H1 (cell line): ENCODE results near the gene PCDHB8. TPM values are rescaled to one million over a fixed set of nuclear protein-coding genes. Genes with fewer than 3 reads are reported as not detected.

Experiments
- CTCF ChIA-PET: fragments of 300-600 bp; sonication (Branson Sonifier 250); formaldehyde crosslinking; loops from one replicate; lab custom pipeline; 2021; ENCODE audit not compliant: partially characterized antibody; lab: Charles Lee
- POLR2A ChIA-PET: fragments of 300-600 bp; sonication (Branson Sonifier 250); formaldehyde crosslinking; loops from one replicate; lab custom pipeline; 2021; ENCODE audit warnings: inconsistent platforms; ENCODE audit not compliant: partially characterized antibody; lab: Charles Lee
- DNase-seq, 2 experiments: peaks; one replicate each; pipeline versions ENCODE4 v3.0.0 to v3.0.0-alpha.2; 2010 to 2022; ENCODE audit warnings: low spot score in 2 of 2, low read depth in 1 of 2, mixed read lengths in 1 of 2
- FAIRE-seq: peaks from 2 replicates; lab custom pipeline; 2011; peaks lifted over from hg19 to GRCh38; lab: Jason Lieb, UNC
- H2AFZ ChIP-seq: 2 replicates; pipeline ENCODE4 v1.8.1; 2012; ENCODE audit warnings: low read length, inconsistent platforms
- H2AK5ac ChIP-seq: 2 replicates; pipeline ENCODE4 v1.6.1; 2013; ENCODE audit warnings: low read depth, low read length
- H2BK120ac ChIP-seq: replicated peaks from 2 replicates; pipeline ENCODE3; 2013; ENCODE audit warnings: low read depth, low read length, inconsistent platforms
- H2BK12ac ChIP-seq: 2 replicates; pipeline ENCODE4 v1.6.1; 2013; ENCODE audit warnings: low read depth, low read length
- H2BK15ac ChIP-seq: 2 replicates; pipeline ENCODE4 v1.6.1; 2013; ENCODE audit warnings: low read length
- H2BK20ac ChIP-seq: 2 replicates; pipeline ENCODE4 v1.6.1; 2013; ENCODE audit warnings: low read length
- H2BK5ac ChIP-seq: 2 replicates; pipeline ENCODE4 v1.6.1; 2013; ENCODE audit warnings: low read depth, low read length
- H3K14ac ChIP-seq: 2 replicates; pipeline ENCODE4 v1.6.1; 2013; ENCODE audit warnings: inconsistent platforms; ENCODE audit not compliant: insufficient read length
- H3K18ac ChIP-seq: 2 replicates; pipeline ENCODE4 v1.6.1; 2013; ENCODE audit warnings: low read length; ENCODE audit errors: extremely low read depth
- H3K23ac ChIP-seq: 2 replicates; pipeline ENCODE4 v1.6.1; 2013; ENCODE audit warnings: inconsistent platforms; ENCODE audit not compliant: insufficient read length
- H3K23me2 ChIP-seq: 2 replicates; pipeline ENCODE4 v1.6.1; 2013; ENCODE audit warnings: low read depth, low read length
- H3K27ac ChIP-seq: 2 replicates; pipeline ENCODE4 v1.6.1; 2011; ENCODE audit warnings: low read depth, low read length, inconsistent platforms
- H3K27me3 ChIP-seq, 4 experiments: replicated peaks in 1 of 4; 1 replicate in 1 of 4; 2 replicates in 3 of 4; pipeline versions ENCODE4 v1.6.1 to v1.8.1; 2011 to 2013; ENCODE audit warnings: low read length in 3 of 4, mild to moderate bottlenecking in 3 of 4, inconsistent platforms in 2 of 4, mixed read lengths in 2 of 4, moderate library complexity in 1 of 4; ENCODE audit not compliant: control insufficient read depth in 3 of 4, insufficient read depth in 3 of 4; ENCODE audit errors: extremely low read depth in 1 of 4
- H3K36me3 ChIP-seq, 4 experiments: 2 replicates each; pipeline versions ENCODE4 v1.6.1 to v1.8.1; 2011 to 2013; ENCODE audit warnings: mild to moderate bottlenecking in 4 of 4, low read length in 3 of 4, moderate library complexity in 2 of 4, control low read depth in 1 of 4, inconsistent platforms in 1 of 4; ENCODE audit not compliant: insufficient read depth in 4 of 4, control insufficient read depth in 2 of 4
- H3K4ac ChIP-seq: replicated peaks from 2 replicates; pipeline ENCODE3; 2013; ENCODE audit warnings: low read length, low read depth, mixed read lengths, inconsistent platforms; ENCODE audit not compliant: insufficient read length
- H3K4me1 ChIP-seq, 4 experiments: replicated peaks in 1 of 4; 1 replicate in 1 of 4; 2 replicates in 3 of 4; pipeline versions ENCODE4 v1.6.1 to v1.8.1; 2011 to 2013; ENCODE audit warnings: low read length in 3 of 4, inconsistent platforms in 2 of 4, mixed read lengths in 1 of 4; ENCODE audit not compliant: insufficient read depth in 4 of 4, control insufficient read depth in 3 of 4
- H3K4me2 ChIP-seq, 2 experiments: 2 replicates each; pipeline versions ENCODE4 v1.6.1 to v1.8.1; 2011 to 2013; ENCODE audit warnings: low read depth in 2 of 2, low read length in 2 of 2, control low read depth in 1 of 2, inconsistent platforms in 1 of 2, mild to moderate bottlenecking in 1 of 2; ENCODE audit not compliant: insufficient read depth in 1 of 2
- H3K4me3 ChIP-seq, 4 experiments: fragments of 200-600, 300-600 bp in 1 of 4; sonication (generic), shearing (Covaris generic), sonication (Bioruptor Twin) in 1 of 4; 2 replicates each; pipeline versions ENCODE4 v1.5.1 to v1.8.1; 2011 to 2016; ENCODE audit warnings: low read length in 4 of 4, low read depth in 3 of 4, control low read depth in 2 of 4, inconsistent platforms in 2 of 4, mild to moderate bottlenecking in 2 of 4, mixed read lengths in 1 of 4, moderate library complexity in 1 of 4; ENCODE audit not compliant: insufficient read depth in 2 of 4; ENCODE audit errors: extremely low read depth in 1 of 4
- H3K56ac ChIP-seq: replicated peaks from 2 replicates; pipeline ENCODE3; 2013; ENCODE audit warnings: low read depth, mild to moderate bottlenecking, mixed read lengths, low read length, inconsistent platforms; ENCODE audit not compliant: insufficient read length
- H3K79me1 ChIP-seq: 2 replicates; pipeline ENCODE4 v1.6.1; 2013; ENCODE audit warnings: low read depth, low read length, control low read depth
- H3K79me2 ChIP-seq, 2 experiments: 2 replicates each; pipeline versions ENCODE4 v1.6.1 to v1.8.1; 2012 to 2013; ENCODE audit warnings: low read length in 2 of 2, mild to moderate bottlenecking in 2 of 2, inconsistent platforms in 1 of 2; ENCODE audit not compliant: insufficient read depth in 2 of 2, control insufficient read depth in 1 of 2
- H3K9ac ChIP-seq, 4 experiments: replicated peaks in 1 of 4; 1 replicate in 1 of 4; 2 replicates in 3 of 4; pipeline versions ENCODE4 v1.6.1 to v1.8.1; 2011 to 2013; ENCODE audit warnings: low read depth in 3 of 4, low read length in 3 of 4, control low read depth in 2 of 4, mild to moderate bottlenecking in 2 of 4, moderate library complexity in 2 of 4, inconsistent platforms in 1 of 4; ENCODE audit errors: extremely low read depth in 1 of 4
- H3K9me3 ChIP-seq, 2 experiments: 2 replicates each; pipeline versions ENCODE4 v1.6.1 to v1.8.1; 2012 to 2013; ENCODE audit warnings: mild to moderate bottlenecking in 2 of 2, moderate library complexity in 2 of 2, control low read depth in 1 of 2, inconsistent platforms in 1 of 2, low read depth in 1 of 2, low read length in 1 of 2, mixed read lengths in 1 of 2; ENCODE audit not compliant: insufficient read depth in 2 of 2
- H4K20me1 ChIP-seq, 2 experiments: replicated peaks in 1 of 2; 2 replicates each; pipeline versions ENCODE3 to v1.8.1; 2011 to 2013; ENCODE audit warnings: inconsistent platforms in 2 of 2, low read length in 2 of 2, mild to moderate bottlenecking in 1 of 2; ENCODE audit not compliant: insufficient read depth in 2 of 2, control insufficient read depth in 1 of 2
- H4K5ac ChIP-seq: 2 replicates; pipeline ENCODE4 v1.6.1; 2013; ENCODE audit warnings: low read length, low read depth, mixed read lengths, inconsistent platforms; ENCODE audit not compliant: insufficient read length
- H4K8ac ChIP-seq: 2 replicates; pipeline ENCODE4 v1.8.0; 2013; ENCODE audit warnings: mild to moderate bottlenecking, moderate library complexity, low read length, inconsistent platforms; ENCODE audit not compliant: insufficient read depth; ENCODE audit errors: extremely low read depth
- H4K91ac ChIP-seq: replicated peaks from 2 replicates; pipeline ENCODE3; 2013; ENCODE audit warnings: low read length, mixed read lengths, inconsistent platforms; ENCODE audit not compliant: insufficient read length
- ASH2L ChIP-seq: fragments of 200-600, 300-600 bp; sonication (generic); IDR thresholded peaks from one replicate; pipeline ENCODE4 v1.7.1; 2017; ENCODE audit warnings: low read length
- BRCA1 ChIP-seq: IDR thresholded peaks from 2 replicates; pipeline ENCODE4 v1.6.1; 2012; ENCODE audit warnings: low read depth, low read length, improper control_type of control experiment
- CHD2 ChIP-seq: IDR thresholded peaks from 2 replicates; pipeline ENCODE4 v1.6.1; 2012; ENCODE audit warnings: low read length, improper control_type of control experiment
- CREB1 ChIP-seq: IDR thresholded peaks from 2 replicates; pipeline ENCODE4 v1.6.1; 2012; ENCODE audit warnings: inconsistent platforms
- EP300 ChIP-seq, 2 experiments: IDR thresholded peaks; 1 replicate in 1 of 2; 2 replicates in 1 of 2; pipeline ENCODE4 v1.6.1; 2011 to 2012; ENCODE audit warnings: low read depth in 2 of 2, low read length in 2 of 2, mild to moderate bottlenecking in 2 of 2, borderline replicate concordance in 1 of 2, inconsistent platforms in 1 of 2, moderate library complexity in 1 of 2
- JUN ChIP-seq: IDR thresholded peaks from 2 replicates; pipeline ENCODE4 v1.6.1; 2011; ENCODE audit warnings: low read depth, mild to moderate bottlenecking, improper control_type of control experiment, low read length
- KDM1A ChIP-seq: fragments of 200-600, 300-600 bp; sonication (generic); IDR thresholded peaks from 2 replicates; pipeline ENCODE4 v1.7.1; 2016; ENCODE audit warnings: mild to moderate bottlenecking, low read length, borderline replicate concordance
- KDM4A ChIP-seq: IDR thresholded peaks from one replicate; pipeline ENCODE4 v1.7.1; 2012; ENCODE audit warnings: low read depth, mild to moderate bottlenecking, moderate library complexity, low read length, inconsistent platforms; ENCODE audit not compliant: severe bottlenecking
- POLR2A ChIP-seq, 2 experiments: IDR thresholded peaks; 1 replicate in 1 of 2; 2 replicates in 1 of 2; pipeline ENCODE4 v1.6.1; 2011; ENCODE audit warnings: low read depth in 2 of 2, low read length in 2 of 2, mild to moderate bottlenecking in 2 of 2; ENCODE audit errors: control extremely low read depth in 1 of 2
- POLR2AphosphoS5 ChIP-seq: IDR thresholded peaks from 2 replicates; pipeline ENCODE4 v1.6.1; 2011; ENCODE audit warnings: low read depth, low read length
- RBBP5 ChIP-seq: IDR thresholded peaks from 2 replicates; pipeline ENCODE4 v1.7.1; 2012; ENCODE audit warnings: low read depth, mild to moderate bottlenecking, inconsistent platforms, low read length, moderate library complexity, borderline replicate concordance
- RNF2 ChIP-seq: fragments of 200-900, 300-1000 bp; sonication (generic); IDR thresholded peaks from 2 replicates; pipeline ENCODE4 v1.7.1; 2016; ENCODE audit warnings: borderline replicate concordance, low read depth, mild to moderate bottlenecking, antibody characterized with exemption, low read length; ENCODE audit not compliant: poor library complexity, severe bottlenecking; ENCODE audit errors: missing control alignments
- SP1 ChIP-seq: IDR thresholded peaks from 2 replicates; pipeline ENCODE4 v1.6.1; 2011; ENCODE audit warnings: low read depth, low read length
- WGBS, 2 experiments: shearing (Covaris generic) in 1 of 2; methylation state at CpG; one replicate each; pipeline versions ENCODE4 v1.1.6 to v1.1.7; 2013 to 2015; ENCODE audit warnings: low lambda C conversion rate in 2 of 2, mixed read lengths in 2 of 2, inconsistent platforms in 1 of 2, low coverage in 1 of 2, missing lambda C conversion rate in 1 of 2; ENCODE audit not compliant: insufficient replicate concordance in 2 of 2, insufficient coverage in 1 of 2, insufficient read length in 1 of 2; ENCODE audit errors: extremely low coverage in 1 of 2, missing lambda C conversion rate in 1 of 2; 5-methylcytosine and 5-hydroxymethylcytosine counted together
- polyA plus RNA-seq, 7 experiments: library from polyadenylated mRNA; depleted of rRNA in 3 of 7; stranded (reverse) in 5 of 7; unstranded in 2 of 7; fragments of >200 nt in 5 of 7; fragments of 200-250 nt in 2 of 7; gene quantifications; 1 replicate in 5 of 7; 2 replicates in 1 of 7; 4 replicates in 1 of 7; pipeline versions ENCODE4 v1.2.1 to v1.2.3, GENCODE V29; 2011 to 2013; ENCODE audit warnings: missing spikeins in 2 of 7, mixed read lengths in 2 of 7
- total RNA-seq: library from RNA; stranded (reverse); fragmentation: NEBNext Ultra II Directional; extraction: Animal tissue kit (Norgen Biotek cat#: 25700); gene quantifications from 2 replicates; pipeline ENCODE4 v1.2.1, GENCODE V29; 2021

The PCDHB8 gene
- total and polyA plus RNA-seq, 2 of the 8 experiments (the other 6 are each of a cell fraction or from before 2014, with no cell fraction given) = 0.24 to 1.1 TPM

DNA sequence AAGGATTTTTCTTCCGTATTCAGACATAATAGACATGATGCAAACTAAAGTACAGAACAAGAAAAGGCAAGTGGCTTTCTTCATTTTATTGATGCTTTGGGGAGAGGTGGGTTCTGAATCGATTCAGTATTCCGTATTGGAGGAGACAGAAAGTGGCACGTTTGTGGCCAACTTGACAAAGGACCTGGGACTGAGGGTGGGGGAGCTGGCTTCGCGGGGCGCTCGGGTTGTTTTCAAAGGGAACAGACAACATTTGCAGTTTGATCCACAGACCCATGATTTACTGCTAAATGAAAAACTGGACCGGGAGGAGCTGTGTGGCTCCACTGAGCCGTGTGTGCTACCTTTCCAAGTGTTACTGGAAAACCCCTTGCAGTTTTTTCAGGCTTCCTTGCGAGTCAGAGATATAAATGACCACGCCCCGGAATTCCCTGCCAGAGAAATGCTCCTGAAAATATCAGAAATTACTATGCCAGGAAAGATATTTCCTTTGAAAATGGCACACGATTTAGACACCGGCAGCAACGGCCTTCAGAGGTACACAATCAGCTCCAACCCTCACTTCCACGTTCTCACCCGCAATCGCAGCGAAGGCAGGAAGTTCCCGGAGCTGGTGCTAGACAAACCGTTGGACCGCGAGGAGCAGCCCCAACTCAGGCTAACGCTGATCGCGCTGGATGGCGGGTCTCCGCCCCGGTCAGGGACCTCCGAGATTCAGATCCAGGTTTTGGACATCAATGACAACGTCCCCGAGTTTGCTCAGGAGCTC, 27.2 kb upstream of the PCDHB8 start:
- FAIRE-seq = no peak
- CTCF ChIA-PET = interaction anchor here (0.6 to 1.9 kb wide), 15 partner anchors 9 to 402 kb away, joined by 3 to 9 read pairs (median 4); partner anchors contain the start of genes PCDHB10, PCDHB11, PCDHB12 and PCDHB16
- WGBS, 2 experiments = 90% methylated on average over 33 of the region's 33 CpGs; no CpG with 5 or more reads in 1 of the 2 experiments
- TF ChIP-seq JUN = no peak
- TF ChIP-seq KDM4A = no peak
- TF ChIP-seq EP300 (IDR thresholded peaks at IDR 0.05; ENCODE audit: borderline replicate concordance in 1 of 2, low read depth in 2 of 2, low read length in 2 of 2) = no peak
- no peak for TF ChIP-seq KDM1A
- TF ChIP-seq CREB1 = no peak
- TF ChIP-seq POLR2A (IDR thresholded peaks at IDR 0.05; ENCODE audit: control extremely low read depth in 1 of 2, low read depth in 2 of 2, low read length in 2 of 2) = no peak
- no peak for TF ChIP-seq CHD2
- no peak for TF ChIP-seq SP1
- no peak for TF ChIP-seq RBBP5
- TF ChIP-seq ASH2L = no peak
- no peak for TF ChIP-seq BRCA1
- TF ChIP-seq POLR2AphosphoS5 = no peak
- no peak for TF ChIP-seq RNF2

More for the DNA sequence above, 27.2 kb upstream of the PCDHB8 start:
- Histone ChIP-seq H2AK5ac (no peak overlapping the region), H3K14ac (no peak overlapping the region), H3K27ac (no peak overlapping the region), H3K23ac (no peak overlapping the region), H4K8ac (no peak overlapping the region; the same call in 1 of the 2 replicates), H3K9me3 (peaks cover 5 to 11% of the 10 kb centered on the region in 2 experiments; a peak in 2 of 4 replicates), H4K91ac (no peak overlapping the region), H3K9ac (no peak overlapping the region), H2BK15ac (no peak overlapping the region), H3K4me2 (no peak overlapping the region), H3K23me2 (no peaks in the 10 kb centered on the region), H3K79me1 (no peaks in the 10 kb centered on the region), H3K4me1 (no peaks in the 10 kb centered on the region), H3K4ac (no peak overlapping the region), H3K27me3 (no peaks in the 10 kb centered on the region), H2BK20ac (no peak overlapping the region), H3K18ac (no peak overlapping the region), H2BK120ac (no peak overlapping the region), H4K5ac (no peak overlapping the region), H2AFZ (no peak overlapping the region), H3K79me2 (no peaks in the 10 kb centered on the region), H3K36me3 (no peaks in the 10 kb centered on the region), H3K4me3 (no peak overlapping the region), H4K20me1 (no peaks in the 10 kb centered on the region), H3K56ac (no peak overlapping the region), H2BK5ac (no peak overlapping the region), H2BK12ac (no peak overlapping the region)
- no peak for DNase-seq
- POLR2A ChIA-PET = interaction anchor here (0.8 kb wide), 1 partner anchor 15 kb away, joined by 3 read pairs; no protein-coding TSS in a partner anchor
